Measurements from ENCODE around the gene SLC25A42.

DNA sequence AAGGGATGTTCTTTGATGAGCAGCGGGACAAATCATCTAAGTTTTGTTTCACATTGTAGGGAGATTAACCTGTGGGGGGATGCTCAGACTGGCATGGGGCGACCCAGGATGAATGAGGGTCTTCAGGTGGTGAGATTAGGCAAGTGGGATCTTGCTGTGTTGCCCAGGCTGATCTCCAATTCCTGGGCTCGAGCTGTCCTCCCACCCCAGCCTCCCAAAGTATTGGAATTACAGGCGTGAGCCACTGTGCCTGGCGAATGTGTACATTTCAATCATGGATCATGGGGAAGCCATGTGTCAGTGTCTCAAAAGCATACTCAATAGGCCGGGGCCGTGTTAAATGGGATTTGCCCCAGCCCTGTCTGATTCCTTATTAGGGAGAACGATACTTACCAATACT lies 8.1 kb downstream of the SLC25A42 start:
- no peak for TF ChIP-seq POLR2AphosphoS5 (IDR thresholded peaks at IDR 0.05; ENCODE audit: low read depth)
- TF ChIP-seq, protein P1, sequence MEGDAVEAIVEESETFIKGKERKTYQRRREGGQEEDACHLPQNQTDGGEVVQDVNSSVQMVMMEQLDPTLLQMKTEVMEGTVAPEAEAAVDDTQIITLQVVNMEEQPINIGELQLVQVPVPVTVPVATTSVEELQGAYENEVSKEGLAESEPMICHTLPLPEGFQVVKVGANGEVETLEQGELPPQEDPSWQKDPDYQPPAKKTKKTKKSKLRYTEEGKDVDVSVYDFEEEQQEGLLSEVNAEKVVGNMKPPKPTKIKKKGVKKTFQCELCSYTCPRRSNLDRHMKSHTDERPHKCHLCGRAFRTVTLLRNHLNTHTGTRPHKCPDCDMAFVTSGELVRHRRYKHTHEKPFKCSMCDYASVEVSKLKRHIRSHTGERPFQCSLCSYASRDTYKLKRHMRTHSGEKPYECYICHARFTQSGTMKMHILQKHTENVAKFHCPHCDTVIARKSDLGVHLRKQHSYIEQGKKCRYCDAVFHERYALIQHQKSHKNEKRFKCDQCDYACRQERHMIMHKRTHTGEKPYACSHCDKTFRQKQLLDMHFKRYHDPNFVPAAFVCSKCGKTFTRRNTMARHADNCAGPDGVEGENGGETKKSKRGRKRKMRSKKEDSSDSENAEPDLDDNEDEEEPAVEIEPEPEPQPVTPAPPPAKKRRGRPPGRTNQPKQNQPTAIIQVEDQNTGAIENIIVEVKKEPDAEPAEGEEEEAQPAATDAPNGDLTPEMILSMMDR (IDR thresholded peaks at IDR 0.05; ENCODE audit: insufficient read depth, low read length), result no peak

Measured in HL-60 (cell line).